Measurements from ENCODE around the gene LRRC4C. TPM values are rescaled to one million over a fixed set of nuclear protein-coding genes. Genes with fewer than 3 reads are reported as not detected.
"Not testable (repeated sequence)": the region's sequence is repeated elsewhere in the genome, so short reads cannot be mapped to it uniquely, and the experiment has no call there.

The LRRC4C gene
- total RNA-seq, 1 donor = 0.27 TPM

DNA sequence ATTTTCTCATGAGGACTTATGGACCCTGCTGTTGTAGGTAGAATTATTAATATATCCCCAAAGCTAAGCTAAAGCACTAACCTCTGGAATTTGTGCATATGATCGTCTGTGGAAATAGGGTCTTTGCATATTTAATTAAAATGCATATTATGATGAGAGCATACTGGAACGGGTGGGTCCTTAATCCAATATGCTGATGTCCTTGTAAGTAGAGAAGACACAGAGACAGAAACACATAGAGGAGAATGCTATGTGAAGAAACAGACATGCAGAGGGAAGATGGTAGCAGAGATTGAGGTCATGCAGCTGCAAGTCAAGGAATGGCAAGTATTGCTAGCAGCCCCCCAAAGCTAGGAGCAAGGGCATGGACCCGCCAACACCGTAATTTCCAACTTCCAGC is 439.2 kb downstream of the LRRC4C start:
- H3K4me3 ChIP-seq (ENCODE audit: low read depth, low read length) = no peak overlapping the region
- no peak for DNase-seq (ENCODE audit: low read depth)
- TF ChIP-seq, protein P1, sequence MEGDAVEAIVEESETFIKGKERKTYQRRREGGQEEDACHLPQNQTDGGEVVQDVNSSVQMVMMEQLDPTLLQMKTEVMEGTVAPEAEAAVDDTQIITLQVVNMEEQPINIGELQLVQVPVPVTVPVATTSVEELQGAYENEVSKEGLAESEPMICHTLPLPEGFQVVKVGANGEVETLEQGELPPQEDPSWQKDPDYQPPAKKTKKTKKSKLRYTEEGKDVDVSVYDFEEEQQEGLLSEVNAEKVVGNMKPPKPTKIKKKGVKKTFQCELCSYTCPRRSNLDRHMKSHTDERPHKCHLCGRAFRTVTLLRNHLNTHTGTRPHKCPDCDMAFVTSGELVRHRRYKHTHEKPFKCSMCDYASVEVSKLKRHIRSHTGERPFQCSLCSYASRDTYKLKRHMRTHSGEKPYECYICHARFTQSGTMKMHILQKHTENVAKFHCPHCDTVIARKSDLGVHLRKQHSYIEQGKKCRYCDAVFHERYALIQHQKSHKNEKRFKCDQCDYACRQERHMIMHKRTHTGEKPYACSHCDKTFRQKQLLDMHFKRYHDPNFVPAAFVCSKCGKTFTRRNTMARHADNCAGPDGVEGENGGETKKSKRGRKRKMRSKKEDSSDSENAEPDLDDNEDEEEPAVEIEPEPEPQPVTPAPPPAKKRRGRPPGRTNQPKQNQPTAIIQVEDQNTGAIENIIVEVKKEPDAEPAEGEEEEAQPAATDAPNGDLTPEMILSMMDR (IDR thresholded peaks at IDR 0.05; ENCODE audit: insufficient read depth, low read length) = no peak

DNA sequence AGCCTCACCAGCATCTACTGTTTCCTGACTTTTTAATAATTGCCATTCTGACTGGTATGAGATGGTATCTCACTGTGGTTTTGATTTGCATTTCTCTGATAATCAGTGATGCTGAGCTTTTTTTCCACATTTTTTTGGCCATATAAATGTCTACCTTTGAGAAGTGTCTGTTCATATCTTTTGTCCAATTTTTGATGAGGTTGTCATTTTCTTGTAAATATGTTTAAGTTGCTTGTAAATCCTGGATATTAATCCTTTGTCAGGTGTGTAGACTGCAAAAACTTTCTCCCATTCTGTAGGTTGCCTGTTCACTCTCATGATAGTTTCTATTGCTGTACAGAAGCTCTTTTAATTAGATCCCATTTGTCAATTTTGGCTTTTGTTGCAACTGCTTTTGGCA is 439.8 kb downstream of the LRRC4C start:
- not testable (repeated sequence) for DNase-seq (ENCODE audit: low read depth); H3K4me3 ChIP-seq (ENCODE audit: low read depth, low read length)

DNA sequence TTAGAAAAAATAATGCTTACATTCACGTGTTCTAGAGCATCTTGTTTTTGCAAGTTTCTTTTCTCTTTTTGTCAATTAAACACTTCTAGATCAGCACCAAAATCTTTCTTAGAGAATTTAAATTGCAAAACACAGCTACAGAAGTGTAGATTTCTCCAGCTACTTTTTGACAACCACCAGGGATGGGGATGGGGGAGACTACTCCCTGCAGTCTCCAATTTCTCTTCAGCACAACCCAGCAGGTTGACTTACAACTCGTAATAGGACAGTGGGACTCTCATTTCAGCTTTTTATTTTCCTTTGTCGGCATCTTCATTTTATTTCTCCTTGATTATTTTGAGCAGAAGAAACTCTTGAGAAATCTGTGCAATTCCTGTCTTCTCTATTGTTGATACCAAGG is 441.2 kb downstream of the LRRC4C start:
- H3K4me3 ChIP-seq (ENCODE audit: low read depth, low read length) = no peak overlapping the region
- no peak for DNase-seq (ENCODE audit: low read depth)
- TF ChIP-seq, protein P1 (IDR thresholded peaks at IDR 0.05; ENCODE audit: insufficient read depth, low read length) = no peak

DNA sequence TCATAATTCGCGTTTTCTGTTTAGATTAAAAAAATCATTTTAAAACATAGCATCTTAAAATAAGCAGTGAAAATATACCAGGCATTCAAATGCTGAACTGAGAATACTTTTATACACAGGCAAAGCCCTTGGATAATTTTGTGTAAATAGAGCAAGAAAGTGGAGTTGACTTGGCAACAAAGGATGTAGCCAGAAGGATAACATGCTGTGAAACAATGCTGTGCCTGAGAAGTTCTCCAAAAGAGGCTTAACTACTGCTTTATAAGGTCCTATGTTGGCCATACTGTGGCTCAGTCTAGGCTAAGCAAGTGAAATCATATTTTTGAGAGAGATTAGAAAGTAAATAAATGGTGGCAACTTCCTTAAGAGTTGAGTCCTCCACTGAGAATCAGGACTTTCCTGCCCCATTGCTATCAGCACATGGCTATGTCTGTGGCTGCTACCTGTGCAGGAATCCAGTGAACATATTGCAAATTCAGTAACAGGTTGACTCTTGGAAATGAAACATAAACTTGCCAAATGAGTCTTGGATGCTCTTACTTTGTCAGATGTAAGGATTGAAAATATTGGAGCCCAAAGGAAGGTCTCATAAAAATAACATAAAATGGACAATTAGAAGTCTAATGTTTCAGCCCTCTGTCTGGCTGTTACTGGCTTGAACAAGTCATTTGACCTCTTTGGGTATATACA is 448.9 kb downstream of the LRRC4C start:
- TF ChIP-seq, protein P1 (IDR thresholded peaks at IDR 0.05; ENCODE audit: insufficient read depth, low read length) = no peak
- no peak for DNase-seq (ENCODE audit: low read depth)
- H3K4me3 ChIP-seq (ENCODE audit: low read depth, low read length) = no peak overlapping the region

DNA sequence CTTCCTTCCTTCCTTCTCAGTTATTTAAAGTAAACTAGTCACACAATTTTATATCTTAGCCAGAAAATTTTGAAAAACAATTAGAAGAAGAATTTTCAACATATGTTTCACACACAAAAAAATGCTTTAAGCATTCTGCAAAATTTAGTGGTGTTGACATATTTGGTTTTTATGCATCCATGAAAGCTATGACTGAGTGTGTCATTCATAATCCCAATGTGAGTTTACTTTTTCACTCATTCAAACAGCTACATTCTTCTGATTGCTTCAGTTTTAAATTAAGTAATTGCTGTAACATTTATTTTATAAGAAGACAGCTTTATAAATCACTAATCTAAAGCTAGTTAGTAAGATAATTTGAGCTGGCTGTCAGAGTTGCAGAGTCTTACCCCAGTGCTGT is 453.5 kb downstream of the LRRC4C start:
- H3K4me3 ChIP-seq (ENCODE audit: low read depth, low read length) = no peak overlapping the region
- TF ChIP-seq, protein P1 (IDR thresholded peaks at IDR 0.05; ENCODE audit: insufficient read depth, low read length) = no peak
- no peak for DNase-seq (ENCODE audit: low read depth)

DNA sequence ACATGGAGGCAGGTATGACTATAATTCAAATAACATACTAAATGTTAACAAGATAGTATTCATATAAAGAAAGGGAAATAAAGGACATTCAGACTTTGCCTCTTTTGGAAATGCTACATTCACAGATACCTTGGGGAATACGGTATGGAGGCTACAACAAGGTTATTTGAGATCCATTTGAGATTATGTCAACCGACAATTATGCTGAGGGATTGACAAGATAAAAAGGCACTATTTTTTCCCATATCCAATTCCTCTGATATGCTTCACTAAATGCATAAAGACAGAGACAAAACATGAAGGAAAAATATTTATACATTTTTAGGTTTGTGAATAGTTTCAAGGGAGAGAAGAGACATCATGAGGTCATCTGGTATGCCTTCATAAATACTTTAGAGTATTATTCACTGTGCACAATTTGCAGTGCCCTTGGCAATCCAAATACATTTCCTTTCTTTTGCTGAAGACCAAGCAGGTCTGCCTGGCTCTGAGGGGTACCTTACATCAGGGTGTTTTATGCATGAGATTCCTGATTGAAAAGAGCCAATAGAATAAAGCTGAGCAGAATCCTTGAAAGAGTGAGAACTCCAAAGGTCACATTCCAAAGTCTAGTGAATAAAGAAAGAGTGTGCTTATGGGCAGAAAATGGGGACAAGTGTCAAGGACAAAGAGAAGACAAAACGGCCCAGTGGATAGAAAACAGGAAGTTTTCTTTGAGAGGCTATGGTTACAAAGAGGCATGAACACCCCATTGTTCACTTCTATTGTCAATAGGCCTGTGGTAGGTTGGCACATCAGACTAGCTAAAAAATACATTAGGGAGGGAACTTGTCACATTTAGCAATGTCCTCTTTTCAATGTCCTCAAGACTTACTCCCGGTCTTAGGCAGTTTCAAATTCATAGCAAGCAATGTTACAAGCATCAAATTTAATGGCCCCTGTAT is 455.8 kb downstream of the LRRC4C start:
- TF ChIP-seq, protein P1 (IDR thresholded peaks at IDR 0.05; ENCODE audit: insufficient read depth, low read length) = no peak
- no peak overlapping the region for H3K4me3 ChIP-seq (ENCODE audit: low read depth, low read length)
- no peak for DNase-seq (ENCODE audit: low read depth)

DNA sequence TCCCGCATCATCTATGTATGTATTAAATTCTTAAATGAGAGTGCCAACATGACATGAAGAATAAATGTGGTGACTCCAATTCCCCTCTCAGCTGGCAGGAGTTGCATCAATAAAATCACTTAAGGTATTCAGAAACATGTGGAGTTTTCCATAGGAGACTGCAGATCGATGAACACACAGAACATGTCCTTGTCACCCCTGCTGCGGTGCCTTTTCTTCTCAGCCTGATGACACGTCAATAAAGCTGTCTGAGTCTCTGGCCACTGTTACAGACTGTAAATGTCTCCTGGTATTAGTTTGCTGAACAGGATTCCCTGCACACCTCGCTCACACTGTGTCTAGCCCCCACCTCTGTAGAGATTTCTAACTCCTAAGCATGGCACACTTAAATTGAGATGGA is 460.5 kb downstream of the LRRC4C start:
- no peak overlapping the region for H3K4me3 ChIP-seq (ENCODE audit: low read depth, low read length)
- TF ChIP-seq, protein P1 (IDR thresholded peaks at IDR 0.05; ENCODE audit: insufficient read depth, low read length) = no peak
- DNase-seq (ENCODE audit: low read depth) = no peak
